Tibial nerve (tissue), 4 donors: ENCODE results near the gene PTPRG. TPM values are rescaled to one million over a fixed set of nuclear protein-coding genes. Genes with fewer than 3 reads are reported as not detected.

Experiments used
- DNase-seq, 2 donors: peaks; one replicate each; pipeline ENCODE4 v3.0.0-alpha.2; 2019; ENCODE audit warnings: low spot score in 2 of 2
- H3K27ac ChIP-seq, 4 donors: fragments of 200-600 bp; sonication (generic) in 3 of 4; one replicate each; pipeline ENCODE4 v1.5.1; 2017 to 2019; ENCODE audit warnings: mild to moderate bottlenecking in 1 of 4
- H3K27me3 ChIP-seq, 2 donors: fragments of 200-600 bp; sonication (generic) in 1 of 2; one replicate each; pipeline versions ENCODE4 v1.5.1 to v1.6.0; 2017 to 2019
- H3K36me3 ChIP-seq, 3 donors: fragments of 200-600 bp; sonication (generic); one replicate each; pipeline ENCODE4 v1.5.1; 2018 to 2019
- H3K4me1 ChIP-seq, 4 donors: fragments of 200-600 bp; sonication (generic) in 3 of 4; one replicate each; pipeline ENCODE4 v1.5.1; 2017 to 2019
- H3K4me3 ChIP-seq, 4 donors: fragments of 200-600 bp; sonication (generic) in 3 of 4; one replicate each; pipeline ENCODE4 v1.5.1; 2017 to 2019; ENCODE audit warnings: mild to moderate bottlenecking in 1 of 4, moderate library complexity in 1 of 4
- H3K9me3 ChIP-seq, 4 donors: fragments of 200-600 bp; sonication (generic) in 3 of 4; one replicate each; pipeline ENCODE4 v1.5.1; 2017 to 2019
- EP300 ChIP-seq, 2 donors: sonication (generic); formaldehyde crosslinking; IDR thresholded peaks; one replicate each; pipeline ENCODE4 v1.6.1; 2017; ENCODE audit warnings: antibody characterized with exemption in 2 of 2, mild to moderate bottlenecking in 1 of 2
- POLR2A ChIP-seq, 2 donors: fragments of 450-650 bp; IDR thresholded peaks; one replicate each; pipeline ENCODE4 v1.6.1; 2017; ENCODE audit warnings: antibody characterized with exemption in 2 of 2, mild to moderate bottlenecking in 2 of 2, moderate library complexity in 2 of 2
- WGBS, 2 donors: methylation state at CpG; one replicate each; pipeline ENCODE4 v1.1.5; 2018; 5-methylcytosine and 5-hydroxymethylcytosine counted together
- total RNA-seq, 4 donors: library from RNA; depleted of rRNA; stranded (reverse); fragments of >200 nt; gene quantifications; one replicate each; pipeline ENCODE4 v1.1.0, GENCODE V29; 2016
- TF ChIP-seq, protein P1 (sequence below), 5 experiments: fragments of 200-600 bp in 3 of 5; fragments of 450-650 bp in 2 of 5; sonication (generic) in 3 of 5; IDR thresholded peaks; one replicate each; pipeline ENCODE4 v1.5.1; 2016 to 2019; ENCODE audit warnings: antibody characterized with exemption in 5 of 5, mild to moderate bottlenecking in 3 of 5, moderate library complexity in 2 of 5

The PTPRG gene
- total RNA-seq, 4 donors from 2014 or later, result 112 to 174 (median 121) TPM

DNA sequence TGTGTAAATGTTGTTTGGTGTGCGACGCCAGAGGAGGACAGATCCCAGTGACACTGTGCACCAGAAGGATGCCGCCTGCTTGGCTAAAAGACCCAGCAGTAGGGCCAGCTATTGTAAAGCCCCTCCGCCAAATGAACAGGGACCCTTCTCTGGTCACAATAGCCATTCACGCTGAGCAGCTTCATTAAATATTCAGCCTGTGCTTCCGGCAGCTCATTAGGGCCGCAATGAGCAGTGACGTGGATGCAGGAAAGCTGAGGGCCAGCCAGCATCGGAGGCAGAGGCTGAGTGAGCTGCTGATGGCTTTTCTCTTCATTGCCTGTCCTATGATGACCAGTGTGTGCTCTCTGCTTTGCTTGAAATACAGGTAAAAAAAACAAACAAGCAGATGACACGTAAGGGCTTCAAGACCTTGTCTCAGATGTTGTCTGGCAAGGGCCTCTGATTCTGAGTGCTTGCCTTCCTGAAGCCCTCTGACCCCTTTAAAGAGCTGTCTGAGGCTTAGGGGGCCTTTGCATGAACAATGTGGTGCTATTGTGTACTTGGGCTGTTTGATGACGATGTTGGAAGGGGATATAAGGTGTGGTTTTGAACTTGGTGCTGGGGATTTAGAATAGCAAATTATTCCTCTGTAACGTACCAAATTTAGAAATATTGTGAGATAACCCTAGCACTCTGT lies 681.6 kb downstream of the PTPRG start:
- no peaks in the 10 kb centered on the region for H3K9me3 ChIP-seq
- no peaks in the 10 kb centered on the region for H3K27me3 ChIP-seq
- H3K27ac ChIP-seq, result no peak overlapping the region
- no peaks in the 10 kb centered on the region for H3K36me3 ChIP-seq
- no peak for TF ChIP-seq EP300 (IDR thresholded peaks at IDR 0.05)
- TF ChIP-seq, protein P1, sequence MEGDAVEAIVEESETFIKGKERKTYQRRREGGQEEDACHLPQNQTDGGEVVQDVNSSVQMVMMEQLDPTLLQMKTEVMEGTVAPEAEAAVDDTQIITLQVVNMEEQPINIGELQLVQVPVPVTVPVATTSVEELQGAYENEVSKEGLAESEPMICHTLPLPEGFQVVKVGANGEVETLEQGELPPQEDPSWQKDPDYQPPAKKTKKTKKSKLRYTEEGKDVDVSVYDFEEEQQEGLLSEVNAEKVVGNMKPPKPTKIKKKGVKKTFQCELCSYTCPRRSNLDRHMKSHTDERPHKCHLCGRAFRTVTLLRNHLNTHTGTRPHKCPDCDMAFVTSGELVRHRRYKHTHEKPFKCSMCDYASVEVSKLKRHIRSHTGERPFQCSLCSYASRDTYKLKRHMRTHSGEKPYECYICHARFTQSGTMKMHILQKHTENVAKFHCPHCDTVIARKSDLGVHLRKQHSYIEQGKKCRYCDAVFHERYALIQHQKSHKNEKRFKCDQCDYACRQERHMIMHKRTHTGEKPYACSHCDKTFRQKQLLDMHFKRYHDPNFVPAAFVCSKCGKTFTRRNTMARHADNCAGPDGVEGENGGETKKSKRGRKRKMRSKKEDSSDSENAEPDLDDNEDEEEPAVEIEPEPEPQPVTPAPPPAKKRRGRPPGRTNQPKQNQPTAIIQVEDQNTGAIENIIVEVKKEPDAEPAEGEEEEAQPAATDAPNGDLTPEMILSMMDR (IDR thresholded peaks at IDR 0.05), result no peak
- no peak for TF ChIP-seq POLR2A (IDR thresholded peaks at IDR 0.05)
- WGBS, 2 donors, result 48 to 63% methylated on average over 12 of the region's 12 CpGs
- no peak for DNase-seq
- peaks cover 0 to 1% (median under 1%) of the 10 kb centered on the region in 4 donors for H3K4me1 ChIP-seq
- H3K4me3 ChIP-seq, result no peak overlapping the region

- no peak overlapping the region for H3K27ac ChIP-seq
- H3K27me3 ChIP-seq, result no peaks in the 10 kb centered on the region
- no peaks in the 10 kb centered on the region for H3K9me3 ChIP-seq
- no peak for DNase-seq
- TF ChIP-seq, protein P1 (IDR thresholded peaks at IDR 0.05), result no peak
- TF ChIP-seq POLR2A (IDR thresholded peaks at IDR 0.05) (no peak), EP300 (IDR thresholded peaks at IDR 0.05) (no peak)
- H3K36me3 ChIP-seq, result no peaks in the 10 kb centered on the region
- no peak overlapping the region for H3K4me3 ChIP-seq
- H3K4me1 ChIP-seq, result no peaks in the 10 kb centered on the region
- 56 to 61% methylated on average over 2 of the region's 2 CpGs for WGBS, 2 donors
Observed at GRCh38 chr3:62246094-62246493, 684.7 kb downstream of the PTPRG start.

DNA sequence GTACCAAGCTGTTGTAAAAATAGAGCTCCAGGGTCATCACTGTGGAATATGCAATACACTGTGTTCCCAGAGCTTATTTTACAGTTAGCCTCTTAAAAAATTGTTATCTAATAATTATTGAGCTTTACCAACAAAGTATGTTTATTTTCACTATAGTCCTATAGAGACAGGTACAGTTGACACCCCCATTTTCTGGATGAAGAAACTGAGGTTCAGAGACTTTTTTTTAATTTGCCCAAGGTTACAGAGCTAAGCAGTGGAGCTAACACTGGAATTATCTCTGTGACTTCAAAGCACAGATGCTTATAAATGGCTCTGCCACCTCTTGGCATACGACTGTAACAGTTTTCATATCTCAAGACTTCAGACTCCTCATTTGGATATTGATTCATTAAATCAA lies 685.6 kb downstream of the PTPRG start:
- WGBS, 2 donors, result 91 to 100% methylated on average over 1 of the region's 1 CpG
- Histone ChIP-seq H3K4me3 (no peak overlapping the region), H3K9me3 (no peaks in the 10 kb centered on the region), H3K36me3 (no peaks in the 10 kb centered on the region), H3K4me1 (no peaks in the 10 kb centered on the region), H3K27ac (no peak overlapping the region), H3K27me3 (no peaks in the 10 kb centered on the region)
- TF ChIP-seq, protein P1 (IDR thresholded peaks at IDR 0.05), result no peak
- no peak for TF ChIP-seq POLR2A (IDR thresholded peaks at IDR 0.05)
- TF ChIP-seq EP300 (IDR thresholded peaks at IDR 0.05), result no peak
- DNase-seq, result no peak

DNA sequence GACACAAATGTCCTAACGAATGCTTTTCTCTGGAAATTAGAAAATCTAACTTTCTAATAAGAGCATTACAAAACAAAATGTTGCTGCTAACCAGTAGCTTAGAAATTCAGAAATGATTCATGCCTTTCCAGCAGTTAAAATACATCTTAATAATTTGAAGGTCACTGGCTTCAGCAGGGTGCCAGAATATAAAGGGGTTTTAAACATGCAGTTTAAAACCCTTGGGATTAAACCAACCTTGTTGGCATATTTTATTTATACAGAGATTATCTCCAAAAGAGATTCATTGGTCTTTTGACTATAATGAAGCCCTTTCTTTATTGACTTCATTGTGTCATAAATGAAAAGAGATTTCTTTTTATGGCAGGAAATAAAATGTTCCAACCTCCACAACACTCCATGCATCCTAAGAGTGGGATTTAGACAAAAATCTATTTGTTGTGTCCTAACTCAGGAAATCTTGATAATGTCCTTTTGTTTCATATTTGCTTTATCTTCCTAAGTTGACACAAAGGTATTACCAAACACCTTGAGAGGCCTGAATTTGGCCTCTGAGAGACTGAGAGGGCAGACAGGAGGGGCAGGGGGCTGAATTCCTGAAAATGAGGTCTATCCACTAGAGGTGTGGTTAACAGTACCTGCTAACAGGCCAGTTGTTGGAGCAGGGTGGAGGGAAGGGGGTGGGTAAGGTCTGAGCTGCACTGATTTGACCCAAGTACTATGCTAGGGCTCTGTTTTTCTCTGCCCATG lies 687.5 kb downstream of the PTPRG start:
- H3K36me3 ChIP-seq, result no peaks in the 10 kb centered on the region
- 82 to 86% methylated on average over 1 of the region's 1 CpG for WGBS, 2 donors
- H3K27ac ChIP-seq, result no peak overlapping the region
- TF ChIP-seq EP300 (IDR thresholded peaks at IDR 0.05), result no peak
- TF ChIP-seq, protein P1 (IDR thresholded peaks at IDR 0.05), result no peak
- TF ChIP-seq POLR2A (IDR thresholded peaks at IDR 0.05), result no peak
- DNase-seq, result no peak
- no peaks in the 10 kb centered on the region for H3K9me3 ChIP-seq
- no peaks in the 10 kb centered on the region for H3K4me1 ChIP-seq
- no peaks in the 10 kb centered on the region for H3K27me3 ChIP-seq
- no peak overlapping the region for H3K4me3 ChIP-seq

DNA sequence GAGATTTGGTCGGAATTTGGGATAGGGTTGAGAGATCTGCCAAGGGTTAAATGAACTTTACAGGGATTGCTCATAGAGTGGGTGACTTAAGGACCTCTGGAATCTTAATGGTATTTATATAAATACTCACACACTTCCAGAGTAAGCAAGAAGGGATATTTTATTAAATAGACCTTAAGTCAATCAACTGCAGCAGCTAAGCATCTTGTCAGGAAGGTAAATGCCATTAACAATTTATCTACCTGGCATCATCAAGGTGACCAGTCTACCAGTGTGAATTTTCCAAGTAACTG lies 688.1 kb downstream of the PTPRG start:
- Histone ChIP-seq H3K27ac (no peak overlapping the region), H3K27me3 (no peaks in the 10 kb centered on the region), H3K4me1 (no peaks in the 10 kb centered on the region), H3K4me3 (no peak overlapping the region), H3K9me3 (no peaks in the 10 kb centered on the region), H3K36me3 (no peaks in the 10 kb centered on the region)
- no peak for DNase-seq
- TF ChIP-seq, protein P1 (IDR thresholded peaks at IDR 0.05), result no peak
- no peak for TF ChIP-seq POLR2A (IDR thresholded peaks at IDR 0.05)
- TF ChIP-seq EP300 (IDR thresholded peaks at IDR 0.05), result no peak
- WGBS, 2 donors, result 33 to 62% methylated on average over 1 of the region's 1 CpG
